ENCODE data around the gene TBC1D9B. TPM values are rescaled to one million over a fixed set of nuclear protein-coding genes. Genes with fewer than 3 reads are reported as not detected.

Gene TBC1D9B
- total and polyA plus RNA-seq, 9 of the 15 experiments (the other 6 are each of a cell fraction or from before 2014, with no cell fraction given) = 2.9 to 59.1 (median 33.5) TPM

- TF ChIP-seq ZBTB49 (CRISPR knock-in tag; IDR thresholded peaks at IDR 0.05; ENCODE audit: borderline replicate concordance) (no peak), ZNF12 (CRISPR knock-in tag; IDR thresholded peaks at IDR 0.05) (no peak), MAZ (CRISPR knock-in tag; conservative IDR thresholded peaks at IDR 0.05 in 1 of 2, IDR thresholded peaks at IDR 0.05 in 1 of 2) (0 out of 4 replicates have a peak, but pooled peaks of 1 of the 2 experiments have one; percentile 10), BACH1 (tag; IDR thresholded peaks at IDR 0.05) (no peak), ZNF347 (CRISPR knock-in tag; IDR thresholded peaks at IDR 0.05; ENCODE audit: low read depth) (no peak), RBM39 (optimal IDR thresholded peaks at IDR 0.05; ENCODE audit: low read depth, low read length) (no peak), ZNF740 (CRISPR knock-in tag; IDR thresholded peaks at IDR 0.05) (no peak), ZNF740 (tag; IDR thresholded peaks at IDR 0.05) (no peak), PML (IDR thresholded peaks at IDR 0.05; ENCODE audit: low read length) (0 out of 2 replicates have a peak, but pooled peaks have one; percentile 4)
- TF ChIP-seq, protein P1, sequence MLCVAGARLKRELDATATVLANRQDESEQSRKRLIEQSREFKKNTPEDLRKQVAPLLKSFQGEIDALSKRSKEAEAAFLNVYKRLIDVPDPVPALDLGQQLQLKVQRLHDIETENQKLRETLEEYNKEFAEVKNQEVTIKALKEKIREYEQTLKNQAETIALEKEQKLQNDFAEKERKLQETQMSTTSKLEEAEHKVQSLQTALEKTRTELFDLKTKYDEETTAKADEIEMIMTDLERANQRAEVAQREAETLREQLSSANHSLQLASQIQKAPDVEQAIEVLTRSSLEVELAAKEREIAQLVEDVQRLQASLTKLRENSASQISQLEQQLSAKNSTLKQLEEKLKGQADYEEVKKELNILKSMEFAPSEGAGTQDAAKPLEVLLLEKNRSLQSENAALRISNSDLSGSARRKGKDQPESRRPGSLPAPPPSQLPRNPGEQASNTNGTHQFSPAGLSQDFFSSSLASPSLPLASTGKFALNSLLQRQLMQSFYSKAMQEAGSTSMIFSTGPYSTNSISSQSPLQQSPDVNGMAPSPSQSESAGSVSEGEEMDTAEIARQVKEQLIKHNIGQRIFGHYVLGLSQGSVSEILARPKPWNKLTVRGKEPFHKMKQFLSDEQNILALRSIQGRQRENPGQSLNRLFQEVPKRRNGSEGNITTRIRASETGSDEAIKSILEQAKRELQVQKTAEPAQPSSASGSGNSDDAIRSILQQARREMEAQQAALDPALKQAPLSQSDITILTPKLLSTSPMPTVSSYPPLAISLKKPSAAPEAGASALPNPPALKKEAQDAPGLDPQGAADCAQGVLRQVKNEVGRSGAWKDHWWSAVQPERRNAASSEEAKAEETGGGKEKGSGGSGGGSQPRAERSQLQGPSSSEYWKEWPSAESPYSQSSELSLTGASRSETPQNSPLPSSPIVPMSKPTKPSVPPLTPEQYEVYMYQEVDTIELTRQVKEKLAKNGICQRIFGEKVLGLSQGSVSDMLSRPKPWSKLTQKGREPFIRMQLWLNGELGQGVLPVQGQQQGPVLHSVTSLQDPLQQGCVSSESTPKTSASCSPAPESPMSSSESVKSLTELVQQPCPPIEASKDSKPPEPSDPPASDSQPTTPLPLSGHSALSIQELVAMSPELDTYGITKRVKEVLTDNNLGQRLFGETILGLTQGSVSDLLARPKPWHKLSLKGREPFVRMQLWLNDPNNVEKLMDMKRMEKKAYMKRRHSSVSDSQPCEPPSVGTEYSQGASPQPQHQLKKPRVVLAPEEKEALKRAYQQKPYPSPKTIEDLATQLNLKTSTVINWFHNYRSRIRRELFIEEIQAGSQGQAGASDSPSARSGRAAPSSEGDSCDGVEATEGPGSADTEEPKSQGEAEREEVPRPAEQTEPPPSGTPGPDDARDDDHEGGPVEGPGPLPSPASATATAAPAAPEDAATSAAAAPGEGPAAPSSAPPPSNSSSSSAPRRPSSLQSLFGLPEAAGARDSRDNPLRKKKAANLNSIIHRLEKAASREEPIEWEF (CRISPR knock-in tag; IDR thresholded peaks at IDR 0.05) = no peak
- TF ChIP-seq, protein P2, sequence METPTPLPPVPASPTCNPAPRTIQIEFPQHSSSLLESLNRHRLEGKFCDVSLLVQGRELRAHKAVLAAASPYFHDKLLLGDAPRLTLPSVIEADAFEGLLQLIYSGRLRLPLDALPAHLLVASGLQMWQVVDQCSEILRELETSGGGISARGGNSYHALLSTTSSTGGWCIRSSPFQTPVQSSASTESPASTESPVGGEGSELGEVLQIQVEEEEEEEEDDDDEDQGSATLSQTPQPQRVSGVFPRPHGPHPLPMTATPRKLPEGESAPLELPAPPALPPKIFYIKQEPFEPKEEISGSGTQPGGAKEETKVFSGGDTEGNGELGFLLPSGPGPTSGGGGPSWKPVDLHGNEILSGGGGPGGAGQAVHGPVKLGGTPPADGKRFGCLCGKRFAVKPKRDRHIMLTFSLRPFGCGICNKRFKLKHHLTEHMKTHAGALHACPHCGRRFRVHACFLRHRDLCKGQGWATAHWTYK (CRISPR knock-in tag; IDR thresholded peaks at IDR 0.05) = no peak; the same call in 1 of the 2 replicates
Measured at GRCh38 chr5:179837076-179838011, 70.4 kb downstream of the TBC1D9B start (continued).

Measured in K562 (cell line).